Stomach smooth muscle (tissue), 2 donors: ENCODE measurements around the gene KIAA1755.

Experiments used
- H3K27ac ChIP-seq: one replicate; pipeline ENCODE4 v1.7.0; 2013; ENCODE audit warnings: mild to moderate bottlenecking, low read length, inconsistent platforms
- H3K27me3 ChIP-seq, 2 donors: one replicate each; pipeline ENCODE4 v1.7.0; 2013; ENCODE audit warnings: low read length in 2 of 2; ENCODE audit not compliant: insufficient read depth in 2 of 2, control insufficient read depth in 1 of 2
- H3K36me3 ChIP-seq, 2 donors: one replicate each; pipeline ENCODE4 v1.7.0; 2013; ENCODE audit warnings: low read length in 2 of 2; ENCODE audit not compliant: control insufficient read depth in 2 of 2, insufficient read depth in 2 of 2
- H3K4me1 ChIP-seq: one replicate; pipeline ENCODE4 v1.7.0; 2013; ENCODE audit warnings: low read length; ENCODE audit not compliant: control insufficient read depth, insufficient read depth
- H3K4me3 ChIP-seq, 2 donors: one replicate each; pipeline ENCODE4 v1.7.0; 2013; ENCODE audit warnings: low read length in 2 of 2
- H3K9ac ChIP-seq, 2 donors: one replicate each; pipeline ENCODE4 v1.7.0; 2013; ENCODE audit warnings: low read length in 2 of 2, mild to moderate bottlenecking in 1 of 2
- H3K9me3 ChIP-seq, 2 donors: one replicate each; pipeline ENCODE4 v1.7.0; 2013; ENCODE audit warnings: low read length in 2 of 2; ENCODE audit not compliant: control insufficient read depth in 2 of 2
- donor health status: healthy.
- donor health status: Pancreatic carcinoma.

The KIAA1755 gene

GRCh38 chr20:38218566-38218885, 42.0 kb downstream of the KIAA1755 start:
- Histone ChIP-seq H3K4me1 (peaks cover 19% of the 10 kb centered on the region), H3K9me3 (no peaks in the 10 kb centered on the region), H3K36me3 (no peaks in the 10 kb centered on the region), H3K4me3 (no peak overlapping the region), H3K27ac (no peak overlapping the region), H3K27me3 (no peaks in the 10 kb centered on the region), H3K9ac (no peak overlapping the region)

- no peak overlapping the region for H3K27ac ChIP-seq
- peaks cover 19% of the 10 kb centered on the region for H3K4me1 ChIP-seq
- no peak overlapping the region for H3K4me3 ChIP-seq
- H3K36me3 ChIP-seq: no peaks in the 10 kb centered on the region
- no peaks in the 10 kb centered on the region for H3K9me3 ChIP-seq
- no peak overlapping the region for H3K9ac ChIP-seq
- no peaks in the 10 kb centered on the region for H3K27me3 ChIP-seq
These were observed 42.6 kb downstream of the KIAA1755 start for GRCh38 chr20:38217791-38218565.

- Histone ChIP-seq H3K9me3 (no peaks in the 10 kb centered on the region), H3K9ac (no peak overlapping the region), H3K4me1 (peaks cover 19% of the 10 kb centered on the region), H3K36me3 (no peaks in the 10 kb centered on the region), H3K27ac (no peak overlapping the region), H3K4me3 (no peak overlapping the region), H3K27me3 (no peaks in the 10 kb centered on the region)
These were observed 43.6 kb downstream of the KIAA1755 start for GRCh38 chr20:38216746-38217595.

GRCh38 chr20:38216201-38216600, 44.3 kb downstream of the KIAA1755 start:
- H3K36me3 ChIP-seq: no peaks in the 10 kb centered on the region
- no peak overlapping the region for H3K27ac ChIP-seq

GRCh38 chr20:38215194-38216182, 45.0 kb downstream of the KIAA1755 start:
- no peak overlapping the region for H3K4me3 ChIP-seq
- peaks cover 13% of the 10 kb centered on the region for H3K4me1 ChIP-seq
- H3K27me3 ChIP-seq: no peaks in the 10 kb centered on the region
- H3K36me3 ChIP-seq: no peaks in the 10 kb centered on the region
- no peaks in the 10 kb centered on the region for H3K9me3 ChIP-seq
- no peak overlapping the region for H3K9ac ChIP-seq
- H3K27ac ChIP-seq: no peak overlapping the region

More at GRCh38 chr20:38216201-38216600, 44.3 kb downstream of the KIAA1755 start:
- Histone ChIP-seq H3K9ac (no peak overlapping the region), H3K9me3 (no peaks in the 10 kb centered on the region), H3K4me1 (peaks cover 17% of the 10 kb centered on the region), H3K4me3 (no peak overlapping the region), H3K27me3 (no peaks in the 10 kb centered on the region)

- Histone ChIP-seq H3K4me3 (no peak overlapping the region), H3K4me1 (peaks cover 13% of the 10 kb centered on the region), H3K27ac (no peak overlapping the region), H3K9ac (no peak overlapping the region), H3K27me3 (no peaks in the 10 kb centered on the region), H3K9me3 (no peaks in the 10 kb centered on the region), H3K36me3 (no peaks in the 10 kb centered on the region)
These were observed 46.0 kb downstream of the KIAA1755 start for GRCh38 chr20:38214256-38215193.

GRCh38 chr20:38213607-38213940, 47.0 kb downstream of the KIAA1755 start:
- Histone ChIP-seq H3K9me3 (no peaks in the 10 kb centered on the region), H3K4me3 (no peak overlapping the region), H3K4me1 (peaks cover 16% of the 10 kb centered on the region), H3K27ac (no peak overlapping the region), H3K9ac (no peak overlapping the region), H3K27me3 (no peaks in the 10 kb centered on the region), H3K36me3 (no peaks in the 10 kb centered on the region)

GRCh38 chr20:38212806-38213606, 47.5 kb downstream of the KIAA1755 start:
- Histone ChIP-seq H3K4me3 (no peak overlapping the region), H3K36me3 (no peaks in the 10 kb centered on the region), H3K27ac (no peak overlapping the region), H3K27me3 (no peaks in the 10 kb centered on the region), H3K4me1 (peaks cover 16% of the 10 kb centered on the region), H3K9ac (no peak overlapping the region), H3K9me3 (no peaks in the 10 kb centered on the region)

GRCh38 chr20:38211200-38212097, 49.1 kb downstream of the KIAA1755 start:
- no peak overlapping the region for H3K27ac ChIP-seq
- no peak overlapping the region for H3K9ac ChIP-seq
- no peaks in the 10 kb centered on the region for H3K9me3 ChIP-seq
- H3K27me3 ChIP-seq: no peaks in the 10 kb centered on the region
- H3K4me3 ChIP-seq: no peak overlapping the region
- no peaks in the 10 kb centered on the region for H3K36me3 ChIP-seq
- peaks cover 14% of the 10 kb centered on the region for H3K4me1 ChIP-seq
